Femur (tissue), 1 donor: ENCODE measurements around the gene SCOC.
A peak's percentile ranks its signal among the peaks of the same experiment; 100 is the strongest.

Source experiments
- DNase-seq: peaks from one replicate; pipeline ENCODE4 v3.0.0-alpha.2; 2017

SCOC gene

DNA sequence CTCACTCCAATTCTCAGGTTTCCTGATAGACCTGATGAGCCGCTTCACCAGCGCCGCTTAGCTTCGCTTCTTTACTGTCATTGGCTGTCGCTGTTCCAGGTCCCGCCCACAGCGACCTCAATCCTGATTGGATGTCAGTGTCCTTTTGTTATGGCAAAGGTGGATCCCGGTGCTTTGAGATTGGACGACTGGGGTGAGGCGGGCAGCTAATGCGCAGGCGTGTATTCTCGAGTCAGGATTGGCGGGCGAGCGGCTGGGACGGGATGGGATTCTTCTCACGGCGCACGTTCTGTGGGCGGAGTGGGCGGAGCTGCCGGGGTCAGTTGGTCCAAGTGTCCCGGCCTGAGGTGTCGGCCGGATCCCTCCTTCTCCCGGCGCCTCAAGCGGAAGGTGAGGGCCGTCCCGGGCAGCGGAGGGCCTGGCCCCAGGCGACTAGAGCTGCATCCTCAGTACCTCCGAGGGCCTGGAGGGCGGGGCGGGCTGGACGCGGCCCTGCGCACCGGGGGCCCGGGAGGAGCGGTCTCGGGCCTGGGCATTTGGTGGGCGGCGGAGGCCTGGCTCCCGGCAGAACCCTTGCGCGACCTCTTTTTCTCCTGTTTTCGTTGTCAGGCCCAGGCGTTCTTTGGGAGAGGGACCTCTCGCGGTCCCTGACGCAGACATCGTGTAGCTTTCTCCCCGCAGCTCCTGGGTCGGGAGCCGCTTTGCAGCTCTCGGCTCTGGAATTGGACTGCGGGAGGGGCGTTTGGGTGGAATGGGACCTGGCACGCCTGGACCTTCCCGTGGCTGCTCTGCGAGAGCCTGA lies at the start of gene SCOC:
Gene SCOC, plus strand, starts transcription at position 319 of the 802 bp plus-strand sequence. CDS start 5,525 bp downstream, outside the sequence.
- DNase-seq, result peak; percentile 100

DNA sequence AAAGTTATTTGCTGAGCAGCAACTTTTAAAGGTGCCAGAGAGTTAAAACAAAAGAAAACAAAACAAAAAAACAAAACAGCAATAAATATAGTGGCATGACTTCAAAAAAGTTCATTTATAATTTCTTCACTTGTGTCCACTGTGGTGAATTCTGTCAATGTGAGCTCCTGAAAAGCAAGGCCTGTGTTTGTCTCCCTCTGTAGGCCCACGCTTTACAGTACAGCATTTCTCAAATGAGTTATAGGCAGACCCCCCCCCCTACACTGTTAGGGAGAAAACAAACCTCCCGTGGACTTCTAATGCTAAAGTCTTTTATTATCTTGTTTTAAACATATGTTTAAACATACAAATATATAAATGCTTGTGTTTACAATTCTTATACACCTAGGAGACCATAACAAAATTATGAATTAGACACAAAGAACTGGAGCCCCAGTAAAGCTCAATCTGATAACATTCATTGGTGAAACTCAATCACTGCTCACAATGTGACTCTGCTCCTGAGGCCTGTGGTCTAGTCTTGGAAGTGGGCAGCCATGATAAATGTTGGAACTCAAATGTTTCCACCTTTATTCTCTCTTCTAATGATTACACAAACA lies 47.0 kb upstream of the SCOC start:
- peak; percentile 29 for DNase-seq

DNA sequence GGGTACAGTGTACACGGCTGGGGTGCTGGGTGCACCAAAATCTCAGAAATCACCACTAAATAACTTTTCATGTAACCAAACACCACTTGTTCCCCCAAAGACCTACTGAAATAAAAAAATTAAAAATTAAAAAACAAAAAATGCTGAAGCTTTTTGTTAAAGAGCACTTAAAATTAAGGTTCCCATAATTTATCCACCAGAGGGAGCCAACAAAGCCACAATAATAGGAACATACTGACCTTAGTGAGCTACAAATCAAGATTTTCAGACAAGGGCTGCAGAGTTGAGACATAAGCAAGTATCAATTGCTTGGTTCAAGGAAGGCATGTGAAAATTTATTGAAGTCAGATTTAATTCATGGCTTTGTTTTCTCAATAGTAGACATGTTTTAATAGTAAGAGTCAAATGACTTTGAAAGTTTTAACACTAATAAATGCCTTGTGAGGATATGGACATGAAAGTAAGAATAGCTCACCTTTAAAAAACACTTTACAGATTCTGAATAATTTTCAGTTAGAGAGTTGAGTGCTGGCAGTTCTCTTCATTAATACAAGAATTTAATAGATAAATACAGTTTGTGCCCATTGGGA lies 43.0 kb upstream of the SCOC start:
- DNase-seq, result no peak

DNA sequence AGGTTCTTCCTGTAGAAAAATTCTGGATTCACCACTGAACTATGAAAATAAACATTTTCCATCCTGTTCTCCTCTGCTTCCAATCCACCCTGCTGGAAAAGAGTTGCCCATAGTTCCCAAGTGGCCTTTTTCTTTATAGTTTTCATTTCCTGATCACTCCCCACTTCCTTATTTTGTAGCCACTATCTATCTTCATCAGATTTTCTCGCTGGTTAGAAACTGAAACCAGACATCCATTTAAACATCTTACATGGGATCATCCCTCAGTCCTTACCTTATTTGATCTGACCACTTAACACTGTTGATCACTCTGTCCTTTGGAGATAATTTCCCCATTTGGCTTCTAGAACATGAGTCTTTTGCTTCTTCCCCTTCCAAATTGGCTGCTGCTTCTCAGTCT lies 42.2 kb upstream of the SCOC start:
- no peak for DNase-seq

DNA sequence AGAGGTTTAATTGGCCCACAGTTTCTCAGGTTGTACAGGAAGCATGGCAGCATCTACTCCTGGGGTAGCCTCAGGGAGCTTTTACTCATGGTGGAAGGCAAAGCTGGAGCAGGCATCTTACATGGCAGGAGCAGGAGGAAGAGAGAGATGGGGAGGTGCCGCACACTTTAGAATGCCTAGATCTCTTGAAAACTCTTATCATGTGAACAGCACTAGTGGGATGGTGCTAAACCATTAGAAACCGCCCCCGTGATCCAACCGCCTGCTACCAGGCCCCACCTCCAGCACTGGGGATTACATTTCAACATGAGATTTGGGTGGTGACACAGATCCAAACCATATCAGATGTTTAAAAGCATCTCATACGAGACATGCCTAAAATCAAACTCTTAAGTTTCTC lies 41.6 kb upstream of the SCOC start:
- no peak for DNase-seq

DNA sequence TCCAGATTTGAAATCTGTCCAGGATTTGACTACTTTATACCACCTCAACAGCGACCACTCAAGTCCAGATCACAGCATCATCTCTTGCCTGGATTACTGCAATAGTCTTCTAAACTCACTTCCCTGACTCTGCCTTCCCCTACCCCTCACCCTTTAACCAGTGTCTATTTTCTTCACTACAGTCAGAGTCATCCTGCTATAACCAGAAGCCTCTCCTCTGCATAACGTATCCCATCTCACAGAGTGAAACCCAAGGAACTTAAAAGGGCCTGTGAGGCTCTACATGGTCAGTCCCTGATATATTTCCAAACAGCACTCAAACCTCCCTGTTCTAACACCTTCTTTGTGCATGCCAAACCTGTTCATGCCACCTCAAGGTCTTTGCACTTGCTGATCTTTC lies 40.7 kb upstream of the SCOC start:
- DNase-seq, result no peak

DNA sequence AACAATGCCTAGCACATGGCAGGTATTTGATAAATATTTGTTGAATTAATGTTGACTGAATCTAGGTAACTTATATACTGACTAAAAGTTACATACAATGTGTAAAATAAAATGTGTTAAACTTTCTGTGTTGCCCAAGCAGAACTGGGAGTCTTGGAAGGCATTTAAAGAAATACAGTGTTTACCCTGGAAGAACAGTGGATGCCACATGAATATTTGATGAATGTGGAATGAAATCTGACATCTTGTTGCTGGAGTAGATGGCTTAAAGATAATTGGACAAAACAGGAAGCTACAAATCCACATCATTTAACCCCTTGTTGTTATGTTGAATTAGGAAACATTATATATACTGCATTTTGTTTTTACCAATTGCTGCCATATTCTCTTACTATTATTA lies 39.9 kb upstream of the SCOC start:
- DNase-seq, result no peak

DNA sequence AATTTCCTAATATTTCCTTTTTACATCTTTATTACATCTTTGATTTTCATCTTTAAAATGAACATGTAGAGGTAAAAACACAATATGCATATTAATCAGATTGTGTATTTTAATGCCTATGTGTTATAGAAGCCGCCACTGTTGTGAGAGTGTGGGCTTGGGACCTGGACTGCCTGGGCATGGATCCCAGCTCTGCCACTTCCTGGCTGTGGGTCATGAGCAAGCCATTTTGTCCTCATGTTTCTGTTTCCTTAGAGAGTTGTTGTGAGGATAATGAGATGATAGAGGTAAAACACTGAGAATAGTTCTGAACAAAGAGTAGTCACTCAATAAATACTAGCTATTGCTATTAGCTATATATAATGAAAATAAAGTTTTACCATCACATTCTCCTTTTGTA lies 38.4 kb upstream of the SCOC start:
- DNase-seq, result no peak

DNA sequence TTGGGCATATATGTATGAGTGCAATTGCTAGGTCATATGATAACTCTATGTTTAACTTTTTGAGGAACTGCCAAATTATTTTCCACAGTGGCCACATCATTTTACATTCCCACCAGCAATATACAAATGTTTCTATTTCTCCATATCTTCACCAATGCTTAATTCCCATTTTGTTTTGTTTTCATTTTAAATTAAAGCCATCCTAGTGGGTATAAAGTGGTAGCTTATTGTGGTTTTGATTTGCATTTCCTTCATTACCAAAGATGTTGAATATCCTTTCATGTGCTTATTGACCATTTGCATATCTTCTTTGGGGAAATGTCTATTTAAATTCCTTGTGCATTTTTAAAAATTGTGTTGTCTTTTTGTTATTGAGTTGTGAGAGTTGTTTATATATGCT lies 36.7 kb upstream of the SCOC start:
- no peak for DNase-seq

DNA sequence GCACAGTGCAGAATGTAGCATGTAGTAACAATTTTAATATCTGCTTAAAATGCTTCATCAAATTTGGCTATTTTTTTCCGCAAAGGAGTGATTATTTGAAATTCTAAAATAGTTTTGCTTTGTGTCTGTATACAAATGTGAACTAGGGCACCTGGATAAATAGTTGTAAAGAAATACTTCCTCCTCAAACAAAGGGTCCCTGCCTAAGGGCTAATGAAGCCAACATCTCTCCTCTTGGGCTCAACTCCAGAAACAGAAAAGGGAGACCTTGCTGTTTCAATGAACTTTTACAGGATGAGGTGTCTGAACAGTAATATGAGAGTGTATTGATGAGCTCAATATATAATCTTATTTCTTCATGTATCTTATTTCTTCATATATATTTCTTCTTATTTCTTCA lies 30.8 kb upstream of the SCOC start:
- no peak for DNase-seq

DNA sequence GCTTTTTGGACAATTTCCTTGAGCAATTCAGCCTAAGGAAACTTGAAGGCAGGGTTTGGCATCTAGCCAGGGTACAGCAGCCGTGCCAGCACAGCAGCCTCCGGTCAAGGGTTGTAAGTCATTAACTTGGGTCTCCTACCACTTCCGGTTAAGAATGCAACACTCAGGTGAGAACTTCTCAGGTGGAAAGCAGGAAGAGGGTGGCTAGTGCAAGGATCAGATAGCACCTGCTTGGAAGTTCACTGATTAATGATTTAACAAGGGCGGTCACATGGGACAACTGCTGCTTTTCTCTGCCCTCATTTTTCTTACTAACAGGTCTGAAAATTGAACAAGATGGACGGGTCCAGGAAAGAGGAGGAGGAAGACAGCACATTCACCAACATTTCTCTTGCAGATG lies 30.1 kb upstream of the SCOC start:
- no peak for DNase-seq

DNA sequence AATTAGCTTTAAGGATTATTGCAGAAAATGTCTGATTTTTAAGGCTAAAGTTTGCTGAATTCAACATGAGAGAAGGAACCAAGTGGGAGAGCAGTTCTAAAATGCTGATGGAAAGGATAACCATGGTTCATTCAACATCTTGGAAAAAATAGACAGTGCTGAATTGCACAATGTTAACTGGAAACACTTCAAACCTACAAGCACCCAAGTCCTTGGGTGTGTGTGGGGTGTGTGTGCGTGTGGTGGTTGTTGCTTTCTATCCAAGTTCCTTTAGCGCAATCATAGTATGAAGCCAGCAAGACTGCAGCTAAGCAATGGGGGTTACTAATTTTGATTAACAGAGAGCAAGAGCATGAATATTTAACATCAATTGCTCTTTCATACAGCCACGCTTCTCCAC lies 29.3 kb upstream of the SCOC start:
- DNase-seq, result no peak

DNA sequence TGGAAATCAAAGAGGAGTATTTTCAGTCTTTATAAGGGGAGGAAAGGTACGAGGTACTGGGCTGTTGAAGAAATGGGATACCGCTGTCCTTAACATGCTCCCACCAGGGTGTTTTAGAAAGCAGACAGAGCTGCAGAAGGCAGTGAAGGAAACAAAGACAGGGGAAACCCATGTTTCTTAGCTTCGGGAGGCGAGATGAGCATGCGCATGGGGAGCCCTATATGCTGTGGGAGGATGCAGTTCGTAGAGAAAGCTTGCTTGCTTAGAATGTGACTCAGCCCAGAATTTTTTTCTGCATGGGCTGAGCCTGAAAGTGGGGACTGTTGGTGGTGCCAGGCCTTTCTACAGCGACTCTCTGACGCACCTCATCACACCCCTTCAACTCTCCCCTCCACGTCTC lies 28.8 kb upstream of the SCOC start:
- DNase-seq, result no peak

DNA sequence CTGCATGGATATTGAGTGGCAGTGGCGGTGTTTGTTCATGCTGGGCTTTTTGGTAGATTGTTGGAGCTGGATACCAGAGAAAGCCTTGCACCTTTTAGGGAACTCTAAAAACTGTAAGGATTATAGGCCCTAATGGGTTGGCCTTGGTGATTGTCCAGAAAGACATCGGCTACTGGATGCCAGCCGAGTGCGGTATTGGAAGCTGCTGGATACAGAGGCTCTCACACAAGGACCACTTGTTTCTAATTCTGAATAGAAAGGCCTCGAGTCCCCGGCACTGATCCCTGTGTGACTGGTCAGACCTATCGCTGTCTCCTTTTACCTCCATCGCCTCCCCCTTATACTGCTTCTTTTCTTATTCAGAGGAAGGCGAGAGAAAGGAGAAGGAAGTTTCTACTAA lies 27.3 kb upstream of the SCOC start:
- DNase-seq, result no peak

DNA sequence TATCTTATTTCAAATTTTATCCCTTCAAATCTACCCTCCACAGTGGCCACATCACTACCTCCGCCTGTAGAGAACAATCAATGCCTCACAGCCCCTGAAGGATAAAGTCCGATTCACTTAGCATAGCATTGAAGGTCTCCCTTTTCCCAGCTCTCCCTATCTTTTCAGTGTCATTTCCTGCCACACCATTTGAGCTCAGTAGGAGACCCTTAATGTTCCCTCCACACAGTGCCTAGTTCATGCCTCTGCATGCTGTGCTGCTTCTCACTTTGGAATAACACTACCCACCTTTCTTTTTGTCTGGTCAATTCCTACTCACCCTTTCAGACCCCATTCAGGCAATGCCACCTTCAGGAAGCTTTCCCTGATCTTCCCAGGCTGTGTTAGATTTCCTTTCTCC lies 23.6 kb upstream of the SCOC start:
- DNase-seq, result no peak

DNA sequence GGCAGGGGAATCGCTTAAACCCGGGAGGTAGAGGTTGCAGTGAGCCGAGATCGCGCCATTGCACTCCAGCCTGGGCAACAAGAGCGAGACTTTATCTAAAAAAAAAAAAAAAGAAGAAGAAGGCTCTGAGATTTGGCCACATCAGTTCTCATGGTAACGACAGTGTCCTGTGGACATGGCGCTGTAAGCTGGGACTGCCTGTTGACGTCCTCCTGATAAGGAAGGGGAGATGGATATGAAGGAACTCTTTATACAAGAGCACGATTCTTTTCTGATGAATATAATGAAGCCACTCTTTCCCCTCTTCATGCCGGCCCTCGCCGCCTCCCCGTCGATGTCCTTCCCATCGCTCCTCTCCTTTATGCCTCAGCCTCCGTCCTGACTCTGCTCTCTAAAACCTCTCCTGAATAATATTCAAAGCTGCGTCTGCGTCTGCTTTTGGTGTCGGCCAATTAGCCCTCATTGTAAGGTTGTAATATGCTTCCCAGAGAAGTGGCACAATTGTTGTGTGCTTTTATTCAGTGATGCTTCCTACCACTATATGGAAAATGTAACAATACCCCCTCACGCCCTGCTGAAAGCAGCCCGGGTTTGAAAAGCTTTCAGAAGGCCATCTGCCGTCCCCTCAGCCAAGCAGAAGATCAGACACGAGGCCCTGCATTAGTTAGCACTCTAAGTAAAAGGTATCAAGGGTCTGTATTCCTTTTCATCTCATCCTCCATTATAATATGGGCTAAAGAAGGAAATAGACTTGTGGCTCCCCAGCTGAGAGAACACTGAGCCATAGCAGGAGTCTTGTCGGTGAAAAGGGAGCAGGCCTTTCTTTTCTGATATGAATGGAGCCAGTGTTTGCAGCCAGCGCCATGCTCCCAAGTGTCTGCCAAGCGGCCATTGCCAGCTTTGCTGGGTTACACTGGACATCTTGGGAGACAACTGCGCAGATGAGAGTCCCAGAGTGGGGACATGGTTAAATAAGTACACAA lies 22.1 kb upstream of the SCOC start:
- DNase-seq, result no peak

DNA sequence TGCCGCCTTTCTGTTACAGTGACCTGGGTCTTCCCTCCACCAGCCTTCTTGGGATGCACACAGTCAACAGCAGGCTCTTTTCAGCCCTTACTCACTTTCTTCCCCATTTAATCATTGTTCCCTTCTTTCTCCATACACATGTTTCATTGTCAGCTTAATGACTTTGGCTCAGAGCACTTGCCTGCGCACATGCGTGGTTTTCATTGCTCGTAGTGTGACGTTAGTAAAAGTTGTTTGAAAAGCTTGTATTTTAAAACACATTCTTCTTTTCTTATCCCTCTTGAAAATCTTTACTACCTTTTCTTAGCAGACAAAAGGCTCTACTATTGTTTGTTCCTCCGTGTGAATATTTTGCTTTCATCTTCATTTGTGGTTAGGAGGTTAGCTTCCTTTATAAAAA lies 19.7 kb upstream of the SCOC start:
- no peak for DNase-seq

DNA sequence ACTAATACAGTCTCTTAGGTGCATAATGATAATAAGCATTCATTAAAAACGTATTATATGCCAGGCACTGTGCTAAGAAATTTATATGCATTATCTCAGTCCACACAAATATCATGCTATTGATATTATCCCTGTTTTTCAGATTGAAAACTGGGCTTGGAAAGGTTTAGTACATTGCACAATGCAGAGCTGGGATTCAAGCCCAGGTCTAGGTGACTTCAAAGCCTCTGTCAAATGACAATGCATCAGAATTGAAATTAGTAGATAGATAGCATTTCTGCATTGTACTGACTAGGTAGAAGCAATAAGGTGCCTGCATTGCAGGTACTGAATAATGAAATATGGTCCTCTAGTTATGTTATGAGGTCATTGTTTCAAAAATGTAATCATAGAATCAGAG lies 18.2 kb upstream of the SCOC start:
- DNase-seq, result no peak

DNA sequence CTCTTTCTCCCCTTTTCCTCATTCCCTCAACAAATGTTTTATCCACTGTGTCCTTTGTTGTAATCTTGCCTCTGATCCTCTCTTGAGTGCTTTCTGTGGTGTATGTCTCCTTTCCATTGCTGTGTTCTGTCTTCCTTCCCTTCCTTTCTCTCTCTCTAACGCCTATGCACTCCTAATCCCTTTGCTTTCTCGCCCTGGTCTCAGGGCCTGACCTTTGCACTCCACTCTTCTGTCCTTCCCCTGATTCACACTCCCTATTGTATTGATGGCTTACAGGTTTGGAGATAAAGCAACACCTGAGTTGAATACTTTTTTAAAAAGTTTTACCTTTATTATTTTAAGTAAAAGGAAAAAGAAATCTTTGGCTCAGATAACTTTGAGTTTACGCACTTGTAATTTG lies 15.6 kb upstream of the SCOC start:
- no peak for DNase-seq

DNA sequence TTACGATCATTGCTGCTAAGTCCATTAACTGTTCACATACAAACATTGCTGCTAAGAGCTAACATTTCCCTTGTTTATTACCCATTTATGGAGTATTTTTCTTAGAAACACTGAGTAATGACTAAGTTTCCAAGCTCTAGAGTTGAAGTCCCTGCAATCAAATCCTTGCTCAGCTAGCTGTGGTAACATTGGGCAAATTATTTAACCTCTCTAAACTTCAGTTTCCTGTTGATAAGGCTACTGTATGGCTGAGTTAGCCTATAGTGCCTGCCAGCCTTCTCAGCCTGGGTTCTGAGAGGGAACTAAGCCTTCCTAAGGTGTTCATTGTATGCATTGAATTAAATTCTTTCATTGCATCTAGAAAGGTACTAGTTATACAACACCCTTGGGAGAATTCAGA lies 15.2 kb upstream of the SCOC start:
- no peak for DNase-seq

DNA sequence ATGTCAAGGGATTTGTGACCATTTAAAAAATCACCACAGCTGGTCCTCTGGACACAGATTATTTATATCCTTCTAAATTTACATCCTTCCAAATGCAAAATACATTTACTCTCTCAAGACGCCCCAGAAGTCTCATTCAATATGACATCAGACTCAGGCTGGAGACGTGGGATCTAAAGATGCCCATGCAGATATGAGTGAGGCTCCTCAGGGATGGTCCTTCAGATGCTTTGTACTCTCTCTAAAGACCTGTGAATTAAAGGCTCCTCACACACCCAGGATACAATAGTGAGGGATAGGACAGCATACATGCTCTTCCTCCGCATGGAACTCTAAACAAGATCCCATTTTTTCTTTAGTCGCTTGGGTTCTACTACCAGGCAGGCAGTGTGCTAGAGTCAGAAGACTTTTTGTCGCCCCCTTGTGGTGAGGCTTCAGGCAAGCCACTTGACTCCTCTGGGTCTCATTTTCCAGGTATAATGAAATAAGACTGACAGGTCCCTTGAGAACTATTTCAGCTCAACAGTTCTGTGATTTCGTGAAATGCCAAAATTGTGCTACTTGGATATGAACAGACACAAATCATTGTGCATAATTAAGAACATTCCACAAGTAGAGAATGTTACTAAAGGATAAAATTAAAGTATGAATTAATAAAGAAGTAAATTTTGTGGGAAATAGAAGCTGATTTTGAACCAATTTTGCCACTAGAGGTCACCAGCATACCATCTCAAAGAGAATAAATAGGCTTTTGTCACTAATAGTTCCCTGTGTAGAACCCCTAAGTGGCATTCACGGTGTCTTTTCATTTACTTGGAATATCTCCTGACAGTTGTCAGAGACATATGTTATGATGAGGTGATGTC lies 13.7 kb upstream of the SCOC start:
- DNase-seq, result peak; percentile 64

DNA sequence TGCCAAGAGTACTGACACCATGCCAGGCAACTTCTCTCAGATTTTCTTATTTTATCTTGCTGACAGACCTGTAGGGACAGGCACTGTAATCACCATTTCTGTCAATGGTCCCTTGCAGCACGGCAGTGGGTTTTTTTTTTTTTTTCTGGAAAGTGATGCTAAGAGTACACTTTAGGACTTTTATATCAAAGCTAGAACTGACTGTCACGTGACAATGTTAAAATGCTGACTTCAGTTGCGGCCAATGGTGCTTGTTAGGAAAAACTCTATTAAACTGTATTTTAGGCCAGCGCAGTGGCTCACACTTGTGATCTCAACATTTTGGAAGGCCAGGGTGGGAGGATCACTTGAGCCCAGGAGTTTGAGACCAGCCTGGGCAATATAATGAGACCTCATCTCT lies 12.3 kb upstream of the SCOC start:
- DNase-seq, result no peak
